Coronary artery (tissue), 2 donors: Measurements from ENCODE around the gene TEKT2.

Experiments
- DNase-seq: peaks from one replicate; pipeline ENCODE4 v3.0.0-alpha.2; 2017; ENCODE audit warnings: low spot score
- H3K27ac ChIP-seq, 2 donors: fragments of 200-600 bp; sonication (generic); one replicate each; pipeline ENCODE4 v1.5.1; 2016 to 2019
- H3K4me3 ChIP-seq: fragments of 200-600 bp; sonication (generic); 2 replicates; pipeline ENCODE4 v1.5.1; 2016; ENCODE audit warnings: mild to moderate bottlenecking, moderate library complexity
- CTCF ChIP-seq: fragments of 200-600 bp; sonication (generic); IDR thresholded peaks from one replicate; pipeline ENCODE4 v1.5.1; 2019; ENCODE audit warnings: antibody characterized with exemption

TEKT2 gene

GRCh38 chr1:36083635-36084496 is at the start of gene TEKT2:
Gene TEKT2, plus strand, starts transcription at chr1:36084094. Its CDS starts 828 bp downstream, at chr1:36084922.
- DNase-seq, result no peak
- no peak for TF ChIP-seq CTCF
- Histone ChIP-seq H3K4me3 (peak within 1 kb of the TSS; percentile 74), H3K27ac (no peak within 1 kb of the TSS)

GRCh38 chr1:36034692-36035091 is 49.2 kb upstream of the TEKT2 start:
- no peak overlapping the region for H3K4me3 ChIP-seq
- H3K27ac ChIP-seq, result no peak overlapping the region
- no peak for DNase-seq
- TF ChIP-seq CTCF, result no peak

GRCh38 chr1:36035154-36035553 is 48.7 kb upstream of the TEKT2 start:
- no peak for DNase-seq
- Histone ChIP-seq H3K4me3 (no peak overlapping the region), H3K27ac (no peak overlapping the region)
- no peak for TF ChIP-seq CTCF

- no peak for TF ChIP-seq CTCF
- no peak for DNase-seq
- no peak overlapping the region for H3K27ac ChIP-seq
- no peak overlapping the region for H3K4me3 ChIP-seq
Observed at GRCh38 chr1:36040238-36040637, 43.7 kb upstream of the TEKT2 start.

GRCh38 chr1:36051821-36052220 is 32.1 kb upstream of the TEKT2 start:
- Histone ChIP-seq H3K27ac (no peak overlapping the region), H3K4me3 (no peak overlapping the region)
- no peak for TF ChIP-seq CTCF
- no peak for DNase-seq

- no peak overlapping the region for H3K4me3 ChIP-seq
- TF ChIP-seq CTCF, result no peak
- no peak overlapping the region for H3K27ac ChIP-seq
- no peak for DNase-seq
Observed at GRCh38 chr1:36053978-36054377, 29.9 kb upstream of the TEKT2 start.

GRCh38 chr1:36055706-36056105 is 28.2 kb upstream of the TEKT2 start:
- H3K27ac ChIP-seq, result no peak overlapping the region
- no peak overlapping the region for H3K4me3 ChIP-seq
- TF ChIP-seq CTCF, result no peak
- no peak for DNase-seq
